NK-92 (cell line): Measurements from ENCODE around the gene SHISA6.

Source experiments
- DNase-seq: peaks from one replicate; lab custom pipeline; 2025; ENCODE audit not compliant: unreplicated experiment; lab: John Stamatoyannopoulos, UW

Gene SHISA6

DNA sequence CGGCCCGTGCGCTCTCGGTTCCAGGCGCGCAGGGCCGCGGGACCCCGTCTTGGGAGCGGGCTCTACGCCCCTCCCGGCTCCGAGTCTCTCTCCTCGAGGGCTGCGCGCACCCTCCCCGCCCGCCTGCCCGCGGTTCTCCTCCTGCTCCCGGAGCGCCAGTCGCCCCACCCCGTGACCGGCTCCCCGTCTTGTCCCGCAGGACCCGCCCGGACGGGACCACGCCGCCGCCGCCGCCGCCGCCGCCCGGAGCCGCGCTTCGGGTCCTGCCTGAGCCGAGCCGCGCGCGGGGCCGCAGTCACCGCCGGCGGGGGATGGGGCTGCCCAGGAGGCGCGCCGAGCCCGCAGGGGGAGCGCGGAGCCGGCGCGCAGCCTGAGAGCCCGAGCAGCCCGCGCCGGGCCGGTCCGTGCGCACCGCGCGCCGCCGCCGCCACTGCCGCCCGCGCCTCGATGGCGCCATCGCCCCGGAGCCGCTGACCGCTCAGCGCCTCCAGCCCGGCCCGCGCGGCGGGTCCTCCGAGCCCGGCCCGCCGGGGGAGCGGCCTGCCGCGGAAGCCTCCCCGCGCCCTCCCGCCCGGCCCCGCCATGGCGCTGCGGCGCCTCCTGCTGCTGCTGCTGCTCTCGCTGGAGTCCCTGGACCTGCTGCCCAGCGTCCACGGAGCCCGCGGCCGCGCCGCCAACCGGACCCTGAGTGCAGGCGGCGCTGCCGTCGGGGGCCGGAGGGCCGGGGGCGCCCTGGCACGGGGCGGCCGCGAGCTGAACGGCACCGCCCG, at the start of gene SHISA6:
SHISA6 (plus strand) TSS at position 373 of the 770 bp plus-strand sequence.
- no peak for DNase-seq

DNA sequence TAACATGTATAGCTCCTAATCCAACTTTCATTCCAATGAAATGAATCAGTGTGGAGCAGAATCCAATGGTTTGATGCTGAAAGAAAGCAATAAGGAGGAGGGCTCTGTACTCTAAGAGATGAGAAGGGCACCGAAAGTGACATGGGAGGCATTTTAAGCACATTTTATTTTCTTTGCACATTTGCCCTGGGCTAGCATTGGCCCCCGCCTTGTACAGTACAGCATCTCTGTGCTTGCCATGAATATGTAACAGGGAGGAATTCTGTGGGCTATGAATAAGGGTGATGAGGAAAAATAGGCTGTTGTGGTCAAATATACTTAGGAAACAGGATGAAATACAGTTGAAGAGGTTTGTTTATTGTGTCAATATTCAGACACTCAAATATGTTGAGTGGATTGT, 45.2 kb upstream of the SHISA6 start:
- DNase-seq: no peak

DNA sequence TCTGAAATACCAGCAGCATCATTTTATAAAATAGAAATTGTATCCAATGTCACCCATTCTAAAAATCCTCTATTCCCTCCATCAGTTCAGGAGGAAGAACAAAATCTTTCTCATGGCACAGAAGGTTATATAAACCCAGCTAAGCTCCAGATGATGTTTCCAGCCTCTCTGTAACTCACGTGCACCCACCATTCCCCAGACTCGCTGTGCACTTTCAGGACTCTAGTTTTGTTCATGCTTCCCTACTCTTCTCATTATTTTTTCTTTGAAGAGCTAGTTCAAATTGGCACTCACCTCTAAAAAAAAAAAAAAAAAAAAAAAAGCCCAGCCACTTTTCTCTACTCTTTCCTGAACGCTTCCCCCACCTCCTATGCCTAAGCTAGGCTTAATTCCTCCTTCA, 36.0 kb upstream of the SHISA6 start:
- DNase-seq: no peak

- no peak for DNase-seq
These were observed 35.4 kb upstream of the SHISA6 start for GRCh38 chr17:11205659-11206058.

DNA sequence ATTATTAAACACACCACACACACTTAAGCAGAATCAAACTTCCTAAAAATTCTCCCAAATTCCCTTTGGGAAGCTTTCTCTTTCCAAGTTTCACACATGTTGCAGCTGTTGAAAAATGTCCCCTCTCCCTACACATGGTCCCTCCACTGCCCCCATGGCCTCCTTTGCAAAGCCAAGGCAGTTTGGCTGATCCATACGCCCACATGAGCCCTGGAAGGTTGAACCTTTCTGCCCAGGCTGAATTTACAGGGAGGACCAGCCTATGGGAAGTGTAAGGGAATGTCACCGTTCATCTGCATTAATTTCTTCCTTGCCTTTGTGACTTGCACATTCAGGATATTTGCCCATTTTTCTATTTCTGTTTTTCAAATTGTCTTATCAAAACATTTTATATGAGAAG, 31.1 kb upstream of the SHISA6 start:
- DNase-seq: no peak

DNA sequence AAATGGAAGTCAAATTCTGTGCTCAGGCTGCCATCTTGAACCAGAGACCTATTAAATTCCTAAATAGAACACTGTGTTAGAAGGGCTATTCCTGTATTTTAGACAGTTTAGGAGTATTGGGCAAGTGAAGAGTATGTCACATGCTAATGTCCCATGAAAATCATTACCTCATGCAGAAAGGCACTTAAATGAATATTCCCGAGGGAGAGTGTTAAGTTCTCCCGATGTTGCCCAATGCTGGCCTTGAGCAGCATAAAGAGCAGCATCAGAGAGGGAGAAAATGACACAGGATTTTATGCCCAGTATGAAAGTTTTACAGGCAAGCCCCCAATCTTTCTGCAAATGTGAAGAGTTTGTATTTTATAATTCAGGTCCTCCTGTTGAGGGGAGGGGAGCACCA, 28.2 kb upstream of the SHISA6 start:
- DNase-seq: no peak

GRCh38 chr17:11216976-11217375, 24.0 kb upstream of the SHISA6 start:
- DNase-seq: no peak

GRCh38 chr17:11221196-11221595, 19.8 kb upstream of the SHISA6 start:
- DNase-seq: no peak

GRCh38 chr17:11221721-11222120, 19.3 kb upstream of the SHISA6 start:
- no peak for DNase-seq

DNA sequence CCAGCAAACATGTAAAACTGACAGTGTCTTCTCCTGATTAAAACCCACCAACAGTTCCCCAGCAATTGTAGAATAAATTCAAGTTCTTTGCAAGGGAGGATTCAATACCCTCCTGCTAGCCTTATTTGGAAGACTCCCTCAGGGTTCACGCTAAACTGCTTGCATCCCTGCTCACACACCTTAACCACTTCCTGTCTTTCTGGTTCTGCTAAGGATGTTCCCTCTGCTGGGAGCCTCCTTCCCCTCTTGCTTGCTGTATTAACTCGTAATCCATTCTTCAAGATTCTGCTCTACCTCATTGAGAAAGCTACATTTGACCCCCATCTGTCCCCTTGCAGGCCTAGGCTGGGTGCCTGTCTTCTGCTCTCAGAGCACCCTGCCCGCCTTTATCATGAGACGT, 2.3 kb upstream of the SHISA6 start:
- no peak for DNase-seq

DNA sequence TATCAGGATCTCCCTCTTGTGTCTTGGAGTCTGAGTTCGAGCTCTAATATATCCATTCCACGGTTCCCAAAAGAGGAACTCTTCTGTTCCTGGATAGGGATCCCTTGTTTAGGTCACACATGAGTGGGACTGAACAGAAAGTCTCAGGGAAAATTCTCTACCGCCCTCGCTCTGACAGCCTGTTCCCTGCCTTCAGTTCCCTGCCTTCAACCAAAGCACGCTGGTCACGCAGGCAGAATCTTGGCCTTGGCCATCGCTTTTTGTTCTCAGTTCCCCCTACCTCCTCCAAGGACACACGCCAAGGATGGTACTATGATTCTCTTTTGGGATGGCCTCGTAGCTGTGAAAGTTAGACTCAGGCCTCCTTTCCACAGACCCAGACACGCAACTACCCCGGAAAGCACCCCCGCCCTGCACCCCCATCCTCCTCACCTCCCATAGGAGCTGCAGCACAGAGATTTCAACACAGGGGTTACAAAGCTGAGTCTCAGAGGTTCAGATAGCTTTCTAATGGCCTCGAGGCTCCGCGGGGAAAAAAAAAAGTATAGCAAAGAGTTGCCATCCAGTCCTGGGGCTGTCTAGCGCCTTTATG, 1.5 kb upstream of the SHISA6 start:
- no peak for DNase-seq

DNA sequence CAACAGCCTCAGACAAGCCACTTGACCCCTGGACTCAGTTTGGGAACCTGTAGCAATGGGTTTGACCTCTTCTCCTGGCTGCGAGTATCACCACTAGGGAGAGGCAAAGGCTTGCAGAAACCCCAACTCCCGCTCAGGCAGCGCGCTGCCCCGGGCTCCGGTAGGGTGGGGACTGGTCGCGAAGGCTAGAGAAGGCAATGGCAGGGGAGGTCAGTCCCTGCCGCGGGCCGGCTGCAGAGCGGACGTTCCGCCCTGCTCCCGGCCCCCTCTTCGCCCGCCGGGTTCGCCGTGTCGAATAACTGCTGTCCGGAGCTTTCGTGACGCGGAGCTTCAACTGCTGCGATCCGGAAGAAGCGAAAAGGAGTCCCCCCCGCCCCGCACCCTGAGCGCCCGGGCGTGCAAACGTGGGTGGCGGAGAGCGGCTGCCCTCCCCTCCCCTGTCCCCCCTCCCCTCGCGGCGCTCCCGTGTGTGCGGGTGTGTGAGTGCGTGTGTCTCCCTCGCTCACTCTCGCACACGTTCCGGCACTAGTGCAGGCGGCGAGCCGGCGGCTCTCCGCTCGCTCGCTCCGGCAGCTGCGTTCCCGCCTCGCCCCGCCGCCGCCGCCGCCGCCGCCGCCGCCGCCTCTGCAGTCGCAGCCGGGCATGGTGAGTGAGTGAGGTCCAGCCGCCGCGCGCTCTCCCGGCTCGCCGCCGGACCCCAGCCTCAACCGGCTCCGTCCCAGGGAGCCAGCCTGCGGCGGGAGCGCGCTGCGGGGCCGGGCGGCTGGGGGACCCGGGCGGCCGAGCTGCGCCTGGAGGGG, 772 bp upstream of the SHISA6 start:
- no peak for DNase-seq

- no peak for DNase-seq
These were observed 706 bp downstream of the SHISA6 start for GRCh38 chr17:11241611-11242226.

DNA sequence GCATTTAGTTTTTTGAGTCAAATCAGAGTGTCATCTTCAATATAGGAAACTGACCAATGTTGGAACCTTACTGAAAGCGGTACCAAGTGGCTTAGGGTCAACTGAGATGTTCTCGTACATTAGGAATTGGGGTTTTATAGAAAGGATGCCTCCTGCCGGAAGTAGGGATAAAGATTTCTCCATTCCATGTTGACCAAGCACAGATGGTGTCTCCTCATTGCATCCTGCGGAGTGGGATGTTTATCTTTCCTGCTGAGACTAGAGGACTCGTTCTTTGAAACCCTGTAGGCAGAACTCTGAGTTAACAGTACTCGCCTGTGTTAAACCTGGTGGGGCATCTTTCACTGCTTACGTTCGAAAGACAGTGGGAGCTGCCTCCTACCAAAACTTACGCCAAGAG, 1.4 kb downstream of the SHISA6 start:
- no peak for DNase-seq

DNA sequence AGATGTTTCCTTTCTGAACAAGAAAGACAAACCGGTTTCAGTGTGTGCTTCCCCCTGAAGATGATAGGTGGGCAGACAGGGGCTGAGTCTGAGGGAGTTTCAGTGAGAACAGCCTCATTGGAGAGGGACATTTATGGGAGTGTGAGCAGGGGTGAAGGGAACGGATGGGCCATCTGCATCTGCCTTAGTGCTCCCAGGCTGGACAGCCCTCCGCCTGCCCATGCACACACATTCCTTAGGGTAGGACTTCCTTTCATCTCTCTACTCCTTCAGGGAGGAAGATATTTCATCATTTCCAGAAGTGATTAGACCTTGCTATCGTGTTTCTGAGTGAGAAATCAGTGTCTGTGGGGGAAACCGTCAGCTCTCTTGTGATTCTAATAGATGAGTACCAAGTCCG, 3.8 kb downstream of the SHISA6 start:
- no peak for DNase-seq

- no peak for DNase-seq
These were observed 4.2 kb downstream of the SHISA6 start for GRCh38 chr17:11245187-11245586.

DNA sequence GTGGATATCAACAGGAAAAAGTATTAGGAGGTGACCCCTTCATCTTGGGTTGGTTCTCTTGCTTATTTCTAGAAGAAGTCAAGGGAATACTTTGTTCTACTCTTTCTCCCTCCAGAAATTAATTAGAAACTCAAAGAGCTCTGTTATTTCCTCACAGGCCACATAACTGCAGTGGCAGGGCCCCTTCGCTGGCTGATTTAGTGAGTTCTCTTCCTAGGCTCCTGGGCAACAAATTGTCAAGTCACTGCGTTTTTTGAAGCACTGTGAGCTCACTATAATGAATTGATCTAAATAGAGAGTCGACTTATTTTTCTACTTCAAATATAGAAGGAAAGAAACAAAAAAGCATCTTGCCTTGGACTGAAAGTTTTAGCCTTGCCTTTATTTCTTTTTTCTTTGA, 4.8 kb downstream of the SHISA6 start:
- no peak for DNase-seq

DNA sequence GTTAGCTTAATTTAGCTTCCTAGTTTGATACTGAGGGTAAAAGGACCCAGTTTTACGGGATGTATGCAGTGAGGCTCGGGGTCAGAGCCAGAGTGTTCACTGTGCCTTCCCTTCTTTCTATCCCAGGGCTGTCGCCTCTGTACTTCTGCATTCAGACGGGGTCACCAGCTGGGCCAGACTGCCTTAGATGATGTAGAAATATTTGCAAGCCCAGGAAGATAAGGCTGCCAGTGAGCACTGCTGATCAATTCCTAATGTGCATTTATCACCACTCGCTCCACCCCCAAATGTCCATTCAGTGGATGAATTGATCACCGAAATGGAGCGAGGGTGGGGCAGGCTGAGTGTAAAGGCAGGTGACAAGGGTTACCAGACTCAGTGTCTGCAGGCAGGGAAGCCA, 9.1 kb downstream of the SHISA6 start:
- DNase-seq: no peak

GRCh38 chr17:11251561-11252107, 10.6 kb downstream of the SHISA6 start:
- no peak for DNase-seq

DNA sequence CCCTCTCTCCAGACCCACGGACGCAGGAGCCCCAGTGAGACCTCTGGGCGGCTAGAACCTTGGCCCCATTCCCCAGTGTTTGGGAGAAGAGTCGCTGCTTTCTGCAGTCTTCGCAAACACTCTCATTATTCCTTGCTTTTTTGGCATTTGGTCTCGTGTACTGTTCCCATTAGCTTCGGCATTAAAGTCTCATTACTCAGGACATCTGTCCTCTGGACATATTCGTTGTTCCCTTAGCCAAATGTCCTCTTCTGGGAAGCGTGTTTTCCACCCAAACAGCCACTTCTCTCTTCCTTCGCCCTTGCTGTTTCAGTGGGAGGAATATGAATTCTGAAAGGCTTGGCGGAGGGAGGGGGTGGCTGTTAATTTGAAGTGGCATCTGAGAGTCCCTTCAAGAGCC, 11.1 kb downstream of the SHISA6 start:
- no peak for DNase-seq

DNA sequence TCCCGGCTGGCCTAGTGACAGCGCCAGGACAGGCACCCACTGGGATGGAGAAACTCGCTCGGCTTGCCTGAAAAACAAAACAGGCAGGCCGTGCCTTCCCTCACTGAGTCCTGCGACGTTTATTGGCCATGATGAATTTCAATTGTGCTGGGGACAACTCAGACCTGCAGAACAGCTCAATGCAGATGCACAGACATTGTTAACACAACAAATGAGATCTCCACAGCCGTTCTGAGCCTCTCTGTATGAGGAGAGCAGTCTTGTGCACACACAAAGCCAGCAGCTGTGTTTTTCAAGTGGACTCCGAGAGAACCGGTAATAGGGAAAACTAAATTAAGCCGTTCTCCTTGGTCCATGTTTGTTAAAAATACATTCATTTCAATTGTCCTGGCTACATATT, 15.9 kb downstream of the SHISA6 start:
- DNase-seq: no peak
